ENCODE measurements around the gene LRP2BP. TPM values are rescaled to one million over a fixed set of nuclear protein-coding genes. Genes with fewer than 3 reads are reported as not detected.
A peak's percentile ranks its signal among the peaks of the same experiment; 100 is the strongest.

LRP2BP gene
- total and polyA plus RNA-seq, 2 of the 13 experiments (the other 11 are each of a cell fraction or from before 2014, with no cell fraction given), result 0.22 to 0.29 TPM

GRCh38 chr4:185395956-185396723 is 416 bp upstream of the LRP2BP start (continued):
- TF ChIP-seq SRSF4 (IDR thresholded peaks at IDR 0.05; ENCODE audit: low read depth, low read length, poor library complexity, severe bottlenecking) (no peak), ZNF761 (CRISPR knock-in tag; conservative IDR thresholded peaks at IDR 0.05) (peak; percentile 94; the same call in 1 of the 2 replicates), RORA (CRISPR knock-in tag; IDR thresholded peaks at IDR 0.05) (no peak), ZNF615 (CRISPR knock-in tag; IDR thresholded peaks at IDR 0.05; ENCODE audit: borderline replicate concordance) (peak; percentile 92; the same call in 1 of the 2 replicates), HOXA3 (CRISPR knock-in tag; IDR thresholded peaks at IDR 0.05) (peak; percentile 98), TOPORS (CRISPR knock-in tag; IDR thresholded peaks at IDR 0.05) (peak; percentile 92; the same call in 1 of the 2 replicates), PITX1 (CRISPR knock-in tag; IDR thresholded peaks at IDR 0.05) (peak; percentile 98), ZMAT3 (CRISPR knock-in tag; conservative IDR thresholded peaks at IDR 0.05) (peak; percentile 96), XBP1 (CRISPR knock-in tag; IDR thresholded peaks at IDR 0.05) (peak; percentile 83), ZNF354B (CRISPR knock-in tag; IDR thresholded peaks at IDR 0.05) (peak; percentile 96; the same call in 1 of the 2 replicates), ZBTB43 (CRISPR knock-in tag; conservative IDR thresholded peaks at IDR 0.05) (peak; percentile 86), TGIF2 (CRISPR knock-in tag; IDR thresholded peaks at IDR 0.05) (no peak), PRPF4 (IDR thresholded peaks at IDR 0.05; ENCODE audit: low read depth, low read length, poor library complexity, severe bottlenecking) (no peak), SRSF1 (optimal IDR thresholded peaks at IDR 0.05; ENCODE audit: low read depth, low read length) (no peak), NFYB (CRISPR knock-in tag; IDR thresholded peaks at IDR 0.05) (peak; percentile 71), ZNF253 (CRISPR knock-in tag; IDR thresholded peaks at IDR 0.05; ENCODE audit: borderline replicate concordance) (peak; percentile 99), RBFOX2 (IDR thresholded peaks at IDR 0.05; ENCODE audit: low read depth, low read length) (peak; percentile 96), NCOA2 (CRISPR knock-in tag; IDR thresholded peaks at IDR 0.05) (no peak), ZBTB42 (CRISPR knock-in tag; IDR thresholded peaks at IDR 0.05) (peak; percentile 96), ZNF678 (CRISPR knock-in tag; IDR thresholded peaks at IDR 0.05) (peak; percentile 83)
- TF ChIP-seq, protein P1, sequence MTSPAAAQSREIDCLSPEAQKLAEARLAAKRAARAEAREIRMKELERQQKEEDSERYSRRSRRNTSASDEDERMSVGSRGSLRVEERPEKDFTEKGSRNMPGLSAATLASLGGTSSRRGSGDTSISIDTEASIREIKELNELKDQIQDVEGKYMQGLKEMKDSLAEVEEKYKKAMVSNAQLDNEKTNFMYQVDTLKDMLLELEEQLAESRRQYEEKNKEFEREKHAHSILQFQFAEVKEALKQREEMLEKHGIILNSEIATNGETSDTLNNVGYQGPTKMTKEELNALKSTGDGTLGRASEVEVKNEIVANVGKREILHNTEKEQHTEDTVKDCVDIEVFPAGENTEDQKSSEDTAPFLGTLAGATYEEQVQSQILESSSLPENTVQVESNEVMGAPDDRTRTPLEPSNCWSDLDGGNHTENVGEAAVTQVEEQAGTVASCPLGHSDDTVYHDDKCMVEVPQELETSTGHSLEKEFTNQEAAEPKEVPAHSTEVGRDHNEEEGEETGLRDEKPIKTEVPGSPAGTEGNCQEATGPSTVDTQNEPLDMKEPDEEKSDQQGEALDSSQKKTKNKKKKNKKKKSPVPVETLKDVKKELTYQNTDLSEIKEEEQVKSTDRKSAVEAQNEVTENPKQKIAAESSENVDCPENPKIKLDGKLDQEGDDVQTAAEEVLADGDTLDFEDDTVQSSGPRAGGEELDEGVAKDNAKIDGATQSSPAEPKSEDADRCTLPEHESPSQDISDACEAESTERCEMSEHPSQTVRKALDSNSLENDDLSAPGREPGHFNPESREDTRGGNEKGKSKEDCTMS (CRISPR knock-in tag; conservative IDR thresholded peaks at IDR 0.05), result 0 out of 2 replicates have a peak, but pooled peaks have one; percentile 45
- TF ChIP-seq, protein P2, sequence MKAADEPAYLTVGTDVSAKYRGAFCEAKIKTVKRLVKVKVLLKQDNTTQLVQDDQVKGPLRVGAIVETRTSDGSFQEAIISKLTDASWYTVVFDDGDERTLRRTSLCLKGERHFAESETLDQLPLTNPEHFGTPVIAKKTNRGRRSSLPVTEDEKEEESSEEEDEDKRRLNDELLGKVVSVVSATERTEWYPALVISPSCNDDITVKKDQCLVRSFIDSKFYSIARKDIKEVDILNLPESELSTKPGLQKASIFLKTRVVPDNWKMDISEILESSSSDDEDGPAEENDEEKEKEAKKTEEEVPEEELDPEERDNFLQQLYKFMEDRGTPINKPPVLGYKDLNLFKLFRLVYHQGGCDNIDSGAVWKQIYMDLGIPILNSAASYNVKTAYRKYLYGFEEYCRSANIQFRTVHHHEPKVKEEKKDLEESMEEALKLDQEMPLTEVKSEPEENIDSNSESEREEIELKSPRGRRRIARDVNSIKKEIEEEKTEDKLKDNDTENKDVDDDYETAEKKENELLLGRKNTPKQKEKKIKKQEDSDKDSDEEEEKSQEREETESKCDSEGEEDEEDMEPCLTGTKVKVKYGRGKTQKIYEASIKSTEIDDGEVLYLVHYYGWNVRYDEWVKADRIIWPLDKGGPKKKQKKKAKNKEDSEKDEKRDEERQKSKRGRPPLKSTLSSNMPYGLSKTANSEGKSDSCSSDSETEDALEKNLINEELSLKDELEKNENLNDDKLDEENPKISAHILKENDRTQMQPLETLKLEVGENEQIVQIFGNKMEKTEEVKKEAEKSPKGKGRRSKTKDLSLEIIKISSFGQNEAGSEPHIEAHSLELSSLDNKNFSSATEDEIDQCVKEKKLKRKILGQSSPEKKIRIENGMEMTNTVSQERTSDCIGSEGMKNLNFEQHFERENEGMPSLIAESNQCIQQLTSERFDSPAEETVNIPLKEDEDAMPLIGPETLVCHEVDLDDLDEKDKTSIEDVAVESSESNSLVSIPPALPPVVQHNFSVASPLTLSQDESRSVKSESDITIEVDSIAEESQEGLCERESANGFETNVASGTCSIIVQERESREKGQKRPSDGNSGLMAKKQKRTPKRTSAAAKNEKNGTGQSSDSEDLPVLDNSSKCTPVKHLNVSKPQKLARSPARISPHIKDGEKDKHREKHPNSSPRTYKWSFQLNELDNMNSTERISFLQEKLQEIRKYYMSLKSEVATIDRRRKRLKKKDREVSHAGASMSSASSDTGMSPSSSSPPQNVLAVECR (CRISPR knock-in tag; IDR thresholded peaks at IDR 0.05; ENCODE audit: borderline replicate concordance), result peak; percentile 99; the same call in 1 of the 2 replicates

Data from HepG2 (cell line).